IMR-90 (cell line): ENCODE measurements around the gene ESRRG. TPM values are rescaled to one million over a fixed set of nuclear protein-coding genes. Genes with fewer than 3 reads are reported as not detected.

ENCODE experiments used
- ATAC-seq: fragments of 200-7000 bp; cut with Tn5 transposase; 2 replicates; pipeline ENCODE4 v1.9.1; 2020; ENCODE audit warnings: low read depth, mild to moderate bottlenecking, moderate library complexity
- BruUV-seq: library from RNA; stranded (reverse); fragments of 400-500 nt; replicated peaks from 2 replicates; lab custom pipeline; 2021; lab: Mats Ljungman, UMichigan
- CTCF ChIA-PET: fragments of 300-600 bp; formaldehyde crosslinking; extraction: SDS; loops from one replicate; lab custom pipeline; 2021; ENCODE audit warnings: antibody characterized with exemption; lab: Yijun Ruan, JAX
- POLR2A ChIA-PET: fragments of 300-600 bp; sonication (Branson Sonifier 250); formaldehyde crosslinking; loops from one replicate; lab custom pipeline; 2022; ENCODE audit warnings: antibody characterized with exemption; ENCODE audit not compliant: unreplicated experiment; lab: Charles Lee
- DNase-seq: peaks from one replicate; pipeline ENCODE4 v3.0.0; 2013
- H2AFZ ChIP-seq: replicated peaks from 2 replicates; pipeline ENCODE3; 2013; ENCODE audit warnings: low read length, mild to moderate bottlenecking; ENCODE audit not compliant: poor library complexity
- H2AK5ac ChIP-seq: 2 replicates; pipeline ENCODE4 v1.6.1; 2013; ENCODE audit warnings: low read depth, low read length, inconsistent platforms
- H2AK9ac ChIP-seq: replicated peaks from 2 replicates; pipeline ENCODE3; 2013; ENCODE audit warnings: mild to moderate bottlenecking, low read depth, low read length, moderate library complexity; ENCODE audit not compliant: poor library complexity
- H2BK120ac ChIP-seq: 2 replicates; pipeline ENCODE4 v1.6.1; 2013; ENCODE audit warnings: low read depth, low read length, inconsistent platforms
- H2BK15ac ChIP-seq: 3 replicates; pipeline ENCODE4 v1.6.1; 2013; ENCODE audit warnings: low read depth, low read length, inconsistent platforms
- H2BK20ac ChIP-seq: 2 replicates; pipeline ENCODE4 v1.6.1; 2013; ENCODE audit warnings: low read depth, mild to moderate bottlenecking, inconsistent platforms, low read length, moderate library complexity
- H2BK5ac ChIP-seq: 2 replicates; pipeline ENCODE4 v1.6.1; 2013; ENCODE audit warnings: mild to moderate bottlenecking, low read depth, low read length, inconsistent platforms; ENCODE audit not compliant: poor library complexity, severe bottlenecking
- H3K14ac ChIP-seq: replicated peaks from 2 replicates; pipeline ENCODE4 v1.6.1; 2013; ENCODE audit warnings: low read depth, low read length, inconsistent platforms
- H3K18ac ChIP-seq: 2 replicates; pipeline ENCODE4 v1.6.1; 2013; ENCODE audit warnings: low read depth, low read length, control low read depth
- H3K23ac ChIP-seq: 2 replicates; pipeline ENCODE4 v1.6.1; 2013; ENCODE audit warnings: low read depth, low read length, inconsistent platforms
- H3K27ac ChIP-seq: 2 replicates; pipeline ENCODE4 v1.5.1; 2013; ENCODE audit warnings: mild to moderate bottlenecking, control low read depth, low read length; ENCODE audit not compliant: insufficient read depth
- H3K27me3 ChIP-seq: 2 replicates; pipeline ENCODE4 v1.6.1; 2013; ENCODE audit warnings: low read length; ENCODE audit not compliant: control insufficient read depth, insufficient read depth
- H3K36me3 ChIP-seq: 2 replicates; pipeline ENCODE4 v1.6.1; 2013; ENCODE audit warnings: low read length, mixed read lengths; ENCODE audit not compliant: control insufficient read depth, insufficient read depth
- H3K4ac ChIP-seq: 2 replicates; pipeline ENCODE4 v1.6.1; 2013; ENCODE audit warnings: low read depth, low read length, inconsistent platforms
- H3K4me1 ChIP-seq: 2 replicates; pipeline ENCODE4 v1.6.1; 2013; ENCODE audit warnings: low read length, mixed read lengths; ENCODE audit not compliant: control insufficient read depth, insufficient read depth
- H3K4me2 ChIP-seq: 2 replicates; pipeline ENCODE4 v1.6.1; 2013; ENCODE audit warnings: low read depth, mild to moderate bottlenecking, control low read depth, low read length, moderate library complexity
- H3K4me3 ChIP-seq: 2 replicates; pipeline ENCODE4 v1.5.1; 2013; ENCODE audit warnings: low read depth, mild to moderate bottlenecking, control low read depth, low read length, moderate library complexity; ENCODE audit not compliant: insufficient read depth
- H3K56ac ChIP-seq: 2 replicates; pipeline ENCODE4 v1.6.1; 2013; ENCODE audit warnings: low read length, inconsistent platforms; ENCODE audit not compliant: insufficient read depth; ENCODE audit errors: extremely low read depth
- H3K79me1 ChIP-seq, 2 experiments: 2 replicates each; pipeline ENCODE4 v1.6.1; 2013; ENCODE audit warnings: low read length in 2 of 2, inconsistent platforms in 1 of 2, low read depth in 1 of 2
- H3K9ac ChIP-seq: 2 replicates; pipeline ENCODE4 v1.6.1; 2013; ENCODE audit warnings: low read depth, low read length, control low read depth
- H3K9me1 ChIP-seq: 2 replicates; pipeline ENCODE4 v1.6.1; 2013; ENCODE audit warnings: low read length, inconsistent platforms; ENCODE audit not compliant: insufficient read depth
- H3K9me3 ChIP-seq: 2 replicates; pipeline ENCODE4 v1.6.1; 2013; ENCODE audit warnings: low read length; ENCODE audit not compliant: control insufficient read depth, insufficient read depth
- H4K20me1 ChIP-seq: 2 replicates; pipeline ENCODE4 v1.6.1; 2013; ENCODE audit warnings: low read length, inconsistent platforms; ENCODE audit not compliant: insufficient read depth
- H4K5ac ChIP-seq: 2 replicates; pipeline ENCODE4 v1.6.1; 2013; ENCODE audit warnings: mild to moderate bottlenecking, low read depth, low read length, control low read depth
- H4K8ac ChIP-seq, 2 experiments: 2 replicates each; pipeline ENCODE4 v1.6.1; 2013; ENCODE audit warnings: low read depth in 2 of 2, low read length in 2 of 2, control low read depth in 1 of 2, inconsistent platforms in 1 of 2
- H4K91ac ChIP-seq: 2 replicates; pipeline ENCODE4 v1.6.1; 2013; ENCODE audit warnings: low read depth, low read length, inconsistent platforms; ENCODE audit not compliant: insufficient read depth
- CEBPB ChIP-seq: IDR thresholded peaks from 2 replicates; pipeline ENCODE4 v1.6.1; 2012; ENCODE audit warnings: low read depth, low read length, improper control_type of control experiment
- CTCF ChIP-seq: conservative IDR thresholded peaks from 2 replicates; pipeline ENCODE4 v1.5.1; 2012; ENCODE audit warnings: mild to moderate bottlenecking, low read depth, low read length, improper control_type of control experiment
- FOS ChIP-seq: fragments of 150-350 bp; IDR thresholded peaks from 2 replicates; pipeline ENCODE4 v1.6.1; 2016; ENCODE audit warnings: low read depth, low read length
- RFX5 ChIP-seq: IDR thresholded peaks from 2 replicates; pipeline ENCODE4 v1.8.0; 2012; ENCODE audit warnings: low read depth, mild to moderate bottlenecking, low read length, moderate library complexity
- WGBS, 2 experiments: methylation state at CpG; one replicate each; pipeline versions ENCODE4 v1.1.5 to v1.1.7; 2013; ENCODE audit warnings: missing lambda C conversion rate in 2 of 2; ENCODE audit not compliant: insufficient read length in 1 of 2; ENCODE audit errors: extremely low coverage in 2 of 2; 5-methylcytosine and 5-hydroxymethylcytosine counted together
- dilution Hi-C: fragments of 300-500 bp; cut with HindIII; formaldehyde crosslinking; loops from one replicate; pipeline ENCODE4 v1.14.3; 2018; ENCODE audit warnings: low sequenced_read_pairs; ENCODE audit not compliant: unreplicated experiment
- in situ Hi-C: fragments of 300-500 bp; cut with MboI; formaldehyde crosslinking; loops from 3 replicates; pipeline ENCODE4 v1.14.3; 2019; ENCODE audit warnings: low sequenced_read_pairs, inconsistent platforms, mixed read lengths
- intact Hi-C: fragments of 100-400 bp; cut with micrococcal nuclease; formaldehyde crosslinking; loops from 2 replicates; pipeline ENCODE4 v1.10.0; 2022
- polyA plus RNA-seq, 3 experiments: library from polyadenylated mRNA; depleted of rRNA; stranded (reverse); fragments of >200 nt; gene quantifications; 2 replicates each; pipeline ENCODE4 v1.2.3, GENCODE V29; 2012; ENCODE audit warnings: low replicate concordance in 1 of 3
- total RNA-seq: library from RNA; depleted of rRNA; stranded (reverse); fragments of >200 nt; gene quantifications from 2 replicates; pipeline ENCODE4 v1.2.3, GENCODE V29; 2012

The ESRRG gene
- total and polyA plus RNA-seq, 2 of the 4 experiments (the other 2 are of a cell fraction) = 0.17 to 0.54 TPM

GRCh38 chr1:216641669-216642460, 81.4 kb downstream of the ESRRG start:
- no CpG with 5 or more reads among the region's 2 CpGs for WGBS, 2 experiments
- H4K91ac ChIP-seq = no peak overlapping the region
- no peak overlapping the region for H3K56ac ChIP-seq
- H4K20me1 ChIP-seq = no peaks in the 10 kb centered on the region
- H3K27me3 ChIP-seq = no peaks in the 10 kb centered on the region
- no peak overlapping the region for H3K14ac ChIP-seq
- intact Hi-C loops (no loop called here), dilution Hi-C loops (no loop called here), in situ Hi-C loops (no loop called here)
- BruUV-seq = no TSS peak
- no peaks in the 10 kb centered on the region for H3K4me1 ChIP-seq
- H3K4ac ChIP-seq = no peak overlapping the region
- CTCF ChIA-PET = interaction anchor here (0.6 to 1.2 kb wide), 5 partner anchors 11 to 960 kb away, joined by 3 read pairs; no protein-coding TSS in a partner anchor
- H3K36me3 ChIP-seq = no peaks in the 10 kb centered on the region
- no peak overlapping the region for H3K27ac ChIP-seq
- no peaks in the 10 kb centered on the region for H3K9me3 ChIP-seq
- H2BK20ac ChIP-seq = no peak overlapping the region
- H2BK15ac ChIP-seq = no peak overlapping the region
- DNase-seq (peak; percentile 6), ATAC-seq (peak; percentile 61)
- H3K9me1 ChIP-seq = no peaks in the 10 kb centered on the region
- no peak overlapping the region for H2BK120ac ChIP-seq
- POLR2A ChIA-PET = interaction anchor here (0.6 kb wide), 1 partner anchor 23 kb away, joined by 3 read pairs; no protein-coding TSS in a partner anchor
- no peak overlapping the region for H3K9ac ChIP-seq
- TF ChIP-seq CEBPB (no peak), FOS (no peak), CTCF (no peak), RFX5 (no peak)
- no peak overlapping the region for H3K4me3 ChIP-seq
- no peak overlapping the region for H4K8ac ChIP-seq
- H2BK5ac ChIP-seq = no peak overlapping the region
- H3K4me2 ChIP-seq = no peak overlapping the region
- H2AK5ac ChIP-seq = no peak overlapping the region
- H3K18ac ChIP-seq = no peak overlapping the region; the same call in 1 of the 2 replicates
- no peak overlapping the region for H4K5ac ChIP-seq
- H2AK9ac ChIP-seq = no peak overlapping the region
- no peak overlapping the region for H2AFZ ChIP-seq
- no peaks in the 10 kb centered on the region for H3K79me1 ChIP-seq
- no peak overlapping the region for H3K23ac ChIP-seq
